MCF 10A (cell line): Measurements from ENCODE around the gene SMARCD2. TPM values are rescaled to one million over a fixed set of nuclear protein-coding genes. Genes with fewer than 3 reads are reported as not detected.
A peak's percentile ranks its signal among the peaks of the same experiment; 100 is the strongest.
"Not testable (repeated sequence)": the region's sequence is repeated elsewhere in the genome, so short reads cannot be mapped to it uniquely, and the experiment has no call there.

Experiments
- BruUV-seq: library from RNA; stranded (reverse); fragments of 400-500 nt; replicated peaks from 2 replicates; lab custom pipeline; 2021; lab: Mats Ljungman, UMichigan
- CTCF ChIA-PET: fragments of 300-600 bp; sonication (Branson Sonifier 250); formaldehyde crosslinking; extraction: SDS; loops from one replicate; lab custom pipeline; 2021; ENCODE audit warnings: antibody characterized with exemption, inconsistent platforms; lab: Yijun Ruan, JAX
- POLR2A ChIA-PET: fragments of 300-600, 350-650 bp; sonication (Branson Sonifier 250); formaldehyde crosslinking; extraction: SDS; loops from one replicate; lab custom pipeline; 2020; ENCODE audit warnings: antibody characterized with exemption, inconsistent platforms; lab: Yijun Ruan, JAX
- DNase-seq: peaks from one replicate; pipeline ENCODE4 v3.0.0-alpha.2; 2018; ENCODE audit not compliant: unreplicated experiment
- H3K27ac Mint-ChIP-seq: one replicate; pipeline ENCODE4 v1.8.0; 2022; ENCODE audit warnings: mild to moderate bottlenecking, low read depth, mixed read lengths; ENCODE audit not compliant: unreplicated experiment
- H3K27me3 Mint-ChIP-seq: one replicate; pipeline ENCODE4 v1.8.0; 2022; ENCODE audit warnings: mixed read lengths; ENCODE audit not compliant: insufficient read depth, unreplicated experiment
- H3K36me3 Mint-ChIP-seq: one replicate; pipeline ENCODE4 v1.8.0; 2022; ENCODE audit warnings: mild to moderate bottlenecking, moderate library complexity, mixed read lengths; ENCODE audit not compliant: insufficient read depth, unreplicated experiment
- H3K4me1 Mint-ChIP-seq: one replicate; pipeline ENCODE4 v1.8.0; 2022; ENCODE audit warnings: mixed read lengths; ENCODE audit not compliant: insufficient read depth, unreplicated experiment
- H3K4me3 Mint-ChIP-seq: one replicate; pipeline ENCODE4 v1.8.0; 2022; ENCODE audit warnings: mild to moderate bottlenecking, moderate library complexity, mixed read lengths; ENCODE audit not compliant: unreplicated experiment
- H3K9me3 Mint-ChIP-seq: one replicate; pipeline ENCODE4 v1.8.0; 2022; ENCODE audit warnings: mixed read lengths; ENCODE audit not compliant: unreplicated experiment
- CTCF ChIP-seq: fragments of 200-600 bp; IDR thresholded peaks from one replicate; pipeline ENCODE4 v1.8.0; 2022; ENCODE audit warnings: antibody characterized with exemption, mild to moderate bottlenecking; ENCODE audit not compliant: unreplicated experiment
- intact Hi-C: fragments of 100-400 bp; cut with micrococcal nuclease; formaldehyde crosslinking; loops from 2 replicates; pipeline ENCODE4 v1.14.1; 2022
- total RNA-seq: library from RNA; stranded (reverse); gene quantifications from 2 replicates; pipeline ENCODE4 v1.2.3, GENCODE V29; 2022

Gene SMARCD2
- total RNA-seq, 1 experiment from 2014 or later: 54.6 TPM

- no peak for DNase-seq
- H3K4me3 Mint-ChIP-seq: peak overlapping the region; percentile 93
- H3K27me3 Mint-ChIP-seq: no peaks in the 10 kb centered on the region
- BruUV-seq: no TSS peak
- H3K9me3 Mint-ChIP-seq: no peaks in the 10 kb centered on the region
- POLR2A ChIA-PET: interaction anchor here (0.7 to 9.6 kb wide), 7 partner anchors 17 to 802 kb away, joined by 3 to 187 read pairs (median 4); partner anchors contain the start of genes CCDC47, DDX42, FTSJ3 and PSMC5
- H3K36me3 Mint-ChIP-seq: peaks cover 14% of the 10 kb centered on the region
- H3K27ac Mint-ChIP-seq: no peak overlapping the region
- peaks cover 23% of the 10 kb centered on the region for H3K4me1 Mint-ChIP-seq
- TF ChIP-seq CTCF: no peak
- intact Hi-C loops: no loop called here
- CTCF ChIA-PET: interaction anchor here (0.6 to 1.2 kb wide), 8 partner anchors 10 to 187 kb away, joined by 3 to 4 read pairs (median 4); no protein-coding TSS in a partner anchor
These were observed 1.6 kb upstream of the SMARCD2 start for GRCh38 chr17:63843910-63844677.

- Mint-ChIP-seq H3K27ac (peak overlapping the region; percentile 90), H3K4me1 (peaks cover 30% of the 10 kb centered on the region), H3K4me3 (peak overlapping the region; percentile 93), H3K36me3 (peaks cover 14% of the 10 kb centered on the region)
- POLR2A ChIA-PET: interaction anchor here (0.8 to 9.6 kb wide), 9 partner anchors 16 to 663 kb away, joined by 3 to 187 read pairs (median 9); partner anchors contain the start of genes CCDC47, CEP95, DDX42 and DDX5
- intact Hi-C loops, H3K9me3 Mint-ChIP-seq, H3K27me3 Mint-ChIP-seq: not testable (repeated sequence)
- CTCF ChIA-PET: interaction anchor here (0.6 to 1.1 kb wide), 6 partner anchors 9 to 46 kb away, joined by 3 to 4 read pairs (median 4); no protein-coding TSS in a partner anchor
- peak; percentile 39 for DNase-seq
- TSS peak; percentile 74 for BruUV-seq
These were observed 953 bp upstream of the SMARCD2 start for GRCh38 chr17:63843387-63843888.

GRCh38 chr17:63842173-63842539 lies 329 bp downstream of the SMARCD2 start:
- no peaks in the 10 kb centered on the region for H3K9me3 Mint-ChIP-seq
- peak overlapping the region; percentile 93 for H3K4me3 Mint-ChIP-seq
- intact Hi-C loops: no loop called here
- H3K27me3 Mint-ChIP-seq: no peaks in the 10 kb centered on the region
- H3K4me1 Mint-ChIP-seq: peaks cover 36% of the 10 kb centered on the region
- no peak for TF ChIP-seq CTCF
- BruUV-seq: no TSS peak
- peaks cover 17% of the 10 kb centered on the region for H3K36me3 Mint-ChIP-seq
- peak overlapping the region; percentile 90 for H3K27ac Mint-ChIP-seq
- POLR2A ChIA-PET: interaction anchor here (0.9 to 9.6 kb wide), 7 partner anchors 15 to 305 kb away, joined by 3 to 187 read pairs (median 7); partner anchors contain the start of genes CCDC47, DDX42, FTSJ3 and PSMC5
- CTCF ChIA-PET: no interaction called here
- no peak for DNase-seq

GRCh38 chr17:63841350-63842172 lies 924 bp downstream of the SMARCD2 start:
- Mint-ChIP-seq H3K4me3 (peak overlapping the region; percentile 93), H3K36me3 (peaks cover 23% of the 10 kb centered on the region), H3K27me3 (no peaks in the 10 kb centered on the region), H3K4me1 (peaks cover 36% of the 10 kb centered on the region), H3K9me3 (no peaks in the 10 kb centered on the region), H3K27ac (peak overlapping the region; percentile 90)
- ChIA-PET POLR2A (interaction anchor here (0.9 to 9.6 kb wide), 11 partner anchors 8 to 306 kb away, joined by 3 to 187 read pairs (median 5); partner anchors contain the start of genes CCDC47, DDX42, FTSJ3 and PSMC5), CTCF (interaction anchor here (2.0 kb wide), 1 partner anchor 24 kb away, joined by 7 read pairs; no protein-coding TSS in a partner anchor)
- peak; percentile 45 for DNase-seq
- TSS peak; percentile 10 for BruUV-seq
- no peak for TF ChIP-seq CTCF
- intact Hi-C loops: no loop called here
